ENCODE measurements around the gene TBC1D2B. TPM values are rescaled to one million over a fixed set of nuclear protein-coding genes. Genes with fewer than 3 reads are reported as not detected.

Gene TBC1D2B
- total and polyA plus RNA-seq, 5 donors from 2014 or later, result 12.2 to 117 (median 17.6) TPM

GRCh38 chr15:78034495-78035191 is 42.9 kb downstream of the TBC1D2B start:
- H3K4me1 ChIP-seq (ENCODE audit: control insufficient read depth, insufficient read depth, low read length, poor library complexity, severe bottlenecking), result peaks cover 75% of the 10 kb centered on the region
- peak overlapping the region; percentile 88 to 93 (median 92) for H3K27ac Mint-ChIP-seq

DNA sequence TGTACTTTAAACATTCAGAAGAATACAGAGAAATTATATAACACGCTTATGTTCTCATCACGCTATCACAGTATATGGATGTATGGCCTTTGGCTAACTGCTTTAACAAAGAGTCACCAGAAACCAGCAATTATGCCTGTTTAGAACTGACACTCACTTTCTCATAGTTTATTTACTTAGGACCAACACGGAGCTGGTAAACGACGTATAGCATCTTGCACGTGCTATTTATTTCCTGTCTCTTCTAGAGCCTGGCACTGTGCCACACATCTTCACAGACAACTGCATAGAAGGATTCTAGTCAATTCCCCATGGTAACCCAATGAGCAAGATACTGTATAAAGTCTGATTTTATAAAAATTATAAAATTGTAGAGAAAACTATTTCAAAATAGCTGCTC is 43.6 kb downstream of the TBC1D2B start:
- ATAC-seq (ENCODE audit: low read depth in 2 of 2), result peak; percentile 35 to 45

More at GRCh38 chr15:78034495-78035191, 42.9 kb downstream of the TBC1D2B start:
- H3K9me3 Mint-ChIP-seq, result peaks cover 0 to 1% (median 0%) of the 10 kb centered on the region in 7 donors
- H3K4me3 ChIP-seq (ENCODE audit: low read depth, low read length), result peak overlapping the region; percentile 75
- peak; percentile 84 to 87 for ATAC-seq (ENCODE audit: low read depth in 2 of 2)
- H3K27me3 ChIP-seq (ENCODE audit: control insufficient read depth, insufficient read depth, low read length), result no peaks in the 10 kb centered on the region
- no peaks in the 10 kb centered on the region for H3K9me3 ChIP-seq (ENCODE audit: control insufficient read depth in 2 of 2, low read length in 2 of 2)
- no peaks in the 10 kb centered on the region for H3K27me3 Mint-ChIP-seq
- peaks cover 45 to 85% (median 75%) of the 10 kb centered on the region in 4 donors for H3K4me1 Mint-ChIP-seq
- H3K4me3 Mint-ChIP-seq, result peak overlapping the region; percentile 68 to 80 (median 78)
- H3K36me3 ChIP-seq (ENCODE audit: control insufficient read depth, insufficient read depth, low read length), result peaks cover 7% of the 10 kb centered on the region
- peak overlapping the region; percentile 86 for H3K27ac ChIP-seq (ENCODE audit: insufficient read depth, low read length, poor library complexity, severe bottlenecking)
- H3K36me3 Mint-ChIP-seq, result peaks cover 28% of the 10 kb centered on the region
- DNase-seq, result peak; percentile 56 to 88 (median 65)

GRCh38 chr15:78032671-78033070 is 44.8 kb downstream of the TBC1D2B start:
- H3K4me3 Mint-ChIP-seq, result peak overlapping the region in 3 of 4 donors; percentile 18 to 76 (median 35)
- H3K9me3 ChIP-seq (ENCODE audit: control insufficient read depth in 2 of 2, low read length in 2 of 2), result no peaks in the 10 kb centered on the region

More for the DNA sequence above, 43.6 kb downstream of the TBC1D2B start:
- Mint-ChIP-seq H3K27ac (peak overlapping the region; percentile 76 to 93 (median 88)), H3K4me1 (peaks cover 43 to 78% (median 68%) of the 10 kb centered on the region in 4 donors), H3K36me3 (peaks cover 24% of the 10 kb centered on the region), H3K27me3 (no peaks in the 10 kb centered on the region), H3K4me3 (peak overlapping the region; percentile 0 to 80 (median 60)), H3K9me3 (peaks cover 0 to 1% (median 0%) of the 10 kb centered on the region in 7 donors)
- DNase-seq, result peak; percentile 58 to 66 (median 61)
- Histone ChIP-seq H3K27ac (ENCODE audit: insufficient read depth, low read length, poor library complexity, severe bottlenecking) (peak overlapping the region; percentile 86), H3K4me1 (ENCODE audit: control insufficient read depth, insufficient read depth, low read length, poor library complexity, severe bottlenecking) (peaks cover 68% of the 10 kb centered on the region), H3K4me3 (ENCODE audit: low read depth, low read length) (peak overlapping the region; percentile 75), H3K9me3 (ENCODE audit: control insufficient read depth in 2 of 2, low read length in 2 of 2) (no peaks in the 10 kb centered on the region), H3K36me3 (ENCODE audit: control insufficient read depth, insufficient read depth, low read length) (peaks cover 9% of the 10 kb centered on the region), H3K27me3 (ENCODE audit: control insufficient read depth, insufficient read depth, low read length) (no peaks in the 10 kb centered on the region)

GRCh38 chr15:78024883-78025282 is 52.6 kb downstream of the TBC1D2B start:
- Histone ChIP-seq H3K27me3 (ENCODE audit: control insufficient read depth, insufficient read depth, low read length) (no peaks in the 10 kb centered on the region), H3K27ac (ENCODE audit: insufficient read depth, low read length, poor library complexity, severe bottlenecking) (no peak overlapping the region), H3K9me3 (ENCODE audit: control insufficient read depth in 2 of 2, low read length in 2 of 2) (no peaks in the 10 kb centered on the region), H3K4me3 (ENCODE audit: low read depth, low read length) (no peak overlapping the region), H3K4me1 (ENCODE audit: control insufficient read depth, insufficient read depth, low read length, poor library complexity, severe bottlenecking) (no peaks in the 10 kb centered on the region), H3K36me3 (ENCODE audit: control insufficient read depth, insufficient read depth, low read length) (peaks cover 78% of the 10 kb centered on the region)
- Mint-ChIP-seq H3K27me3 (no peaks in the 10 kb centered on the region), H3K27ac (peak overlapping the region in 1 of 3 donors; percentile 45), H3K4me1 (peaks cover 0 to 15% (median 11%) of the 10 kb centered on the region in 4 donors), H3K36me3 (peaks cover 56% of the 10 kb centered on the region), H3K9me3 (no peaks in the 10 kb centered on the region), H3K4me3 (no peak overlapping the region)
- no peak for DNase-seq
- no peak for ATAC-seq (ENCODE audit: low read depth in 2 of 2)

More at GRCh38 chr15:78032671-78033070, 44.8 kb downstream of the TBC1D2B start:
- H3K27me3 ChIP-seq (ENCODE audit: control insufficient read depth, insufficient read depth, low read length), result no peaks in the 10 kb centered on the region
- ATAC-seq (ENCODE audit: low read depth in 2 of 2) (no peak), DNase-seq (no peak)
- Mint-ChIP-seq H3K9me3 (no peaks in the 10 kb centered on the region), H3K27me3 (no peaks in the 10 kb centered on the region), H3K27ac (peak overlapping the region; percentile 72 to 93 (median 88)), H3K4me1 (peaks cover 39 to 70% (median 58%) of the 10 kb centered on the region in 4 donors), H3K36me3 (peaks cover 18% of the 10 kb centered on the region)
- peaks cover 56% of the 10 kb centered on the region for H3K4me1 ChIP-seq (ENCODE audit: control insufficient read depth, insufficient read depth, low read length, poor library complexity, severe bottlenecking)
- peak overlapping the region; percentile 86 for H3K27ac ChIP-seq (ENCODE audit: insufficient read depth, low read length, poor library complexity, severe bottlenecking)
- peak overlapping the region; percentile 41 for H3K4me3 ChIP-seq (ENCODE audit: low read depth, low read length)
- peaks cover 19% of the 10 kb centered on the region for H3K36me3 ChIP-seq (ENCODE audit: control insufficient read depth, insufficient read depth, low read length)

DNA sequence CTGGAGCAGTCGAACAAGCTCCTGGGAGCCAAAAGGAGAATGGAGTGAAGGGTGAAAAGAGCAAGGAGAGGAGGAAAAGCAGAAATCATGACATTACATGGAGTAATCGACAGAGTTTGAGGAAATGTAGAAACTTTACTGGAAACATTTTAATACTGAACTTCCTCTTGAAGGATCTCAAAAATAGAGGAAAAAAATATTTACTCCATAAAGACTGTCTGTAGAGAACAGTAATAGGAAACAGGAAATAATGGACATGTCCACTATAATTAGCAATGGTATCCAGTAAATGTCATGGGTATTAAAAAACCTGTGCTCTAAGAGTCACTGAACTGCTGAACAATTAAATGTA is 53.0 kb downstream of the TBC1D2B start:
- no peak overlapping the region for H3K27ac ChIP-seq (ENCODE audit: insufficient read depth, low read length, poor library complexity, severe bottlenecking)
- H3K9me3 ChIP-seq (ENCODE audit: control insufficient read depth in 2 of 2, low read length in 2 of 2), result no peaks in the 10 kb centered on the region
- no peak for ATAC-seq (ENCODE audit: low read depth in 2 of 2)
- no peak overlapping the region for H3K4me3 Mint-ChIP-seq
- H3K4me3 ChIP-seq (ENCODE audit: low read depth, low read length), result no peak overlapping the region
- no peak for DNase-seq
- peaks cover 75% of the 10 kb centered on the region for H3K36me3 ChIP-seq (ENCODE audit: control insufficient read depth, insufficient read depth, low read length)
- H3K27me3 ChIP-seq (ENCODE audit: control insufficient read depth, insufficient read depth, low read length), result no peaks in the 10 kb centered on the region
- H3K27me3 Mint-ChIP-seq, result no peaks in the 10 kb centered on the region
- H3K4me1 ChIP-seq (ENCODE audit: control insufficient read depth, insufficient read depth, low read length, poor library complexity, severe bottlenecking), result no peaks in the 10 kb centered on the region
- no peaks in the 10 kb centered on the region for H3K9me3 Mint-ChIP-seq
- peaks cover 0 to 15% (median 13%) of the 10 kb centered on the region in 4 donors for H3K4me1 Mint-ChIP-seq
- H3K27ac Mint-ChIP-seq, result no peak overlapping the region
- peaks cover 55% of the 10 kb centered on the region for H3K36me3 Mint-ChIP-seq

GRCh38 chr15:78023865-78024518 is 53.5 kb downstream of the TBC1D2B start:
- no peak overlapping the region for H3K4me3 Mint-ChIP-seq

DNA sequence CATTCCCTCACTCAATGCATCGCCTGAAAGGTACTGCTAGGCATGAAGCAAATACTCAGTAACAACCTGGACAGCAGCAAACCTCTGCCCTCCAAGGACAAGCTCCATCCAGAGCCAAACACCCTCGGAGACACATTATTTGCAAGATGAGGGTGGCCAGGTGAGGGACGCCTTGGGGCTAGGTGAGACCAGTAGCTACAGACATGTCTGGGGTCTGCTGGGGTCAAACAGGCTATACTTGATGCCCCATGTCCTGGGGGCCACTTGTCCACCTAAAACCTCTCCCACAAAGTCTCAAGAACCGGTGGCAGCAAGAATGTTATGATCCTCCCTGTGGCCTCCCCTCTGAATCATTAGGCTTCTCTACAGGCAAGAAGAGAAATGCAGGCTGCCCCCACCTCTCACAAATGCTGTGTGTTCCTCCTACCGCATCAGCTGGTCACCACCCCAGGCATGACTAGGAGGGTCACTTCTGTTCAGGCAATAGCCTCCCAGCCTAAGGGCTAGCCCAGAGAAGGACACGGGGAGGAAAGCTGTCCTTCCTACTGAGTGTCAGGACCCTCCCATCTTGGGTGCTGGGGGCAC is 54.3 kb downstream of the TBC1D2B start:
- H3K27me3 Mint-ChIP-seq, result no peaks in the 10 kb centered on the region
- H3K4me3 Mint-ChIP-seq, result no peak overlapping the region
- Histone ChIP-seq H3K9me3 (ENCODE audit: control insufficient read depth in 2 of 2, low read length in 2 of 2) (no peaks in the 10 kb centered on the region), H3K27me3 (ENCODE audit: control insufficient read depth, insufficient read depth, low read length) (no peaks in the 10 kb centered on the region), H3K4me1 (ENCODE audit: control insufficient read depth, insufficient read depth, low read length, poor library complexity, severe bottlenecking) (no peaks in the 10 kb centered on the region), H3K27ac (ENCODE audit: insufficient read depth, low read length, poor library complexity, severe bottlenecking) (no peak overlapping the region), H3K36me3 (ENCODE audit: control insufficient read depth, insufficient read depth, low read length) (peaks cover 71% of the 10 kb centered on the region), H3K4me3 (ENCODE audit: low read depth, low read length) (no peak overlapping the region)
- H3K36me3 Mint-ChIP-seq, result peaks cover 52% of the 10 kb centered on the region
- no peaks in the 10 kb centered on the region for H3K9me3 Mint-ChIP-seq
- H3K27ac Mint-ChIP-seq, result no peak overlapping the region
- peaks cover 2 to 22% (median 19%) of the 10 kb centered on the region in 4 donors for H3K4me1 Mint-ChIP-seq
- ATAC-seq (ENCODE audit: low read depth in 2 of 2) (no peak), DNase-seq (no peak)

More at GRCh38 chr15:78023865-78024518, 53.5 kb downstream of the TBC1D2B start:
- peaks cover 72% of the 10 kb centered on the region for H3K36me3 ChIP-seq (ENCODE audit: control insufficient read depth, insufficient read depth, low read length)
- ATAC-seq (ENCODE audit: low read depth in 2 of 2) (no peak), DNase-seq (no peak)
- H3K27me3 ChIP-seq (ENCODE audit: control insufficient read depth, insufficient read depth, low read length), result no peaks in the 10 kb centered on the region
- no peak overlapping the region for H3K27ac ChIP-seq (ENCODE audit: insufficient read depth, low read length, poor library complexity, severe bottlenecking)
- Mint-ChIP-seq H3K4me1 (peaks cover 0 to 17% (median 15%) of the 10 kb centered on the region in 4 donors), H3K9me3 (no peaks in the 10 kb centered on the region), H3K27ac (no peak overlapping the region), H3K36me3 (peaks cover 53% of the 10 kb centered on the region), H3K27me3 (no peaks in the 10 kb centered on the region)
- H3K4me3 ChIP-seq (ENCODE audit: low read depth, low read length), result no peak overlapping the region
- H3K4me1 ChIP-seq (ENCODE audit: control insufficient read depth, insufficient read depth, low read length, poor library complexity, severe bottlenecking), result no peaks in the 10 kb centered on the region
- no peaks in the 10 kb centered on the region for H3K9me3 ChIP-seq (ENCODE audit: control insufficient read depth in 2 of 2, low read length in 2 of 2)

Measured in CD4-positive, CD25-positive, alpha-beta regulatory T cell (primary cell).